Measurements from ENCODE around the gene HOXA3.

DNA sequence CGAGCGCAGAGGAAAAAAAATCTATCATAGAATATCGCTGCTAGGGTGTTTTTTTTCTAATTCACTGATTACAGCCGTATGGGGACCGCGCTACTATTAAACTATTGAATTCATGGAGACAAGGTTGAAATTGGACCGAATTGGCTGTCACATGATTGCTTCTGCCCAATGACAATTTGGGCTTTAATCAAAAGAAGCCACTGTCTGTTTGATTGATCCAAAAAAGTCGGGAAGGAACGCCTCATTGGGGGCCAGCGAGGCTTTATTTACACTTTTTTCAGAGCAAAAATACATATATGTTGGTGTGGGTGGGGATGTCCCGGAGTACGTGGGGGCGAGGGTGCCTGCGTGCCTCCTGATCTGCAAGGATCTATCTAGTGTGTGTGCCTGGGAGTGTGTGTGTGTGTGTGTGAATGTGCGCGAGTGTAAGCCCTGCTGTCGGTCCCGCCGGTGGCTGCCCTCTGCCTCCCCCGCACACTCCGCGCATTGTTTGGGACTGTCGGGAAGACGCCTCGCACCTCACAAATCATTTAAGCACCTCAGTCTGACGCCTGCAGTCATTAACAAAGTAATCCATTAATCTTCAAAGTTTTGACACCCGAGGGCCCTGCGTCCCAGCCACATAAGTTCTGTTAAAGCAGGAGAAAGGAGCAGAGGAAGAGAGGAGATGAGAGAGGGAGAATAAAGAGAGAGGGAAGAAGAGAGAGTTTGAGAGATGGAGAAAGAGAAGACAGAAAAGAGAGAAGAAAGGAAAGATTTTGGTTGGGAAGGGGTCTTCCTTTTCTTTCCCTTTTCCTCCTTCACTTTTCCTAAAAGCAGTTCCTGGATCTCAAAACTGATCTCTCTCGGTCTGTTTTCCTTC, 49.6 kb downstream of the HOXA3 start, which contains the start of gene HOXA2:
- TF ChIP-seq, protein P1, sequence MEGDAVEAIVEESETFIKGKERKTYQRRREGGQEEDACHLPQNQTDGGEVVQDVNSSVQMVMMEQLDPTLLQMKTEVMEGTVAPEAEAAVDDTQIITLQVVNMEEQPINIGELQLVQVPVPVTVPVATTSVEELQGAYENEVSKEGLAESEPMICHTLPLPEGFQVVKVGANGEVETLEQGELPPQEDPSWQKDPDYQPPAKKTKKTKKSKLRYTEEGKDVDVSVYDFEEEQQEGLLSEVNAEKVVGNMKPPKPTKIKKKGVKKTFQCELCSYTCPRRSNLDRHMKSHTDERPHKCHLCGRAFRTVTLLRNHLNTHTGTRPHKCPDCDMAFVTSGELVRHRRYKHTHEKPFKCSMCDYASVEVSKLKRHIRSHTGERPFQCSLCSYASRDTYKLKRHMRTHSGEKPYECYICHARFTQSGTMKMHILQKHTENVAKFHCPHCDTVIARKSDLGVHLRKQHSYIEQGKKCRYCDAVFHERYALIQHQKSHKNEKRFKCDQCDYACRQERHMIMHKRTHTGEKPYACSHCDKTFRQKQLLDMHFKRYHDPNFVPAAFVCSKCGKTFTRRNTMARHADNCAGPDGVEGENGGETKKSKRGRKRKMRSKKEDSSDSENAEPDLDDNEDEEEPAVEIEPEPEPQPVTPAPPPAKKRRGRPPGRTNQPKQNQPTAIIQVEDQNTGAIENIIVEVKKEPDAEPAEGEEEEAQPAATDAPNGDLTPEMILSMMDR (conservative IDR thresholded peaks at IDR 0.05) = no peak
- no peak for TF ChIP-seq EZH2 (IDR thresholded peaks at IDR 0.05; ENCODE audit: low read depth)
